Measurements from ENCODE around the gene FRMD3. TPM values are rescaled to one million over a fixed set of nuclear protein-coding genes. Genes with fewer than 3 reads are reported as not detected.
A peak's percentile ranks its signal among the peaks of the same experiment; 100 is the strongest.

Gene FRMD3
- total RNA-seq, 1 experiment from 2014 or later: 14.5 TPM

DNA sequence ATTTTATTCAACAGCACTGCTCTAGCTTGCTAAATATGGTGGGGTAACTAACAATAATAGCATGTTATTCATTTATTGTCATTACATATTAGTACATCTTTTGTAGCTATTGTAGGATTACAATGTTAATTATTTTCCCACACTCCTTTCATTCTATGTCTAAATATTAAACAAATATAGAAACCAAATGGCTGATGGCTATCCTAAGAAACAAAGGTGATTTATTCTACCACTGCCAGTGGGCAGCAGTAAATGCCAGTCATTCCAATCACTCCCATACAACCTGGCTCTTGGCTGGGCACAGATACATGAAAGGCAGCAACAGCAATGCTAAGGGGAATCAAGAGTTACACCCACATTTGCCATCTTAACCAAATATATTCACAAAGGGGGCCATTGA lies 84.1 kb downstream of the FRMD3 start:
- BruUV-seq (replicated peaks): no TSS peak
- Histone ChIP-seq H3K27me3 (ENCODE audit: control insufficient read depth, insufficient read depth, low read length) (no peaks in the 10 kb centered on the region), H3K9me3 (ENCODE audit: control insufficient read depth, insufficient read depth, low read depth, low read length) (no peaks in the 10 kb centered on the region), H3K36me3 (ENCODE audit: control insufficient read depth, insufficient read depth, low read length) (no peaks in the 10 kb centered on the region), H3K27ac (ENCODE audit: low read length) (no peak overlapping the region), H3K4me1 (ENCODE audit: control insufficient read depth, insufficient read depth, low read length) (peaks cover 27% of the 10 kb centered on the region), H3K4me3 (ENCODE audit: low read depth in 2 of 2, low read length in 2 of 2) (no peak overlapping the region)
- no peak for ATAC-seq
- ChIA-PET CTCF (no interaction called here), POLR2A (no interaction called here)
- TF ChIP-seq TCF7L2 (IDR thresholded peaks at IDR 0.05; ENCODE audit: low read depth, low read length): no peak
- TF ChIP-seq, protein P1, sequence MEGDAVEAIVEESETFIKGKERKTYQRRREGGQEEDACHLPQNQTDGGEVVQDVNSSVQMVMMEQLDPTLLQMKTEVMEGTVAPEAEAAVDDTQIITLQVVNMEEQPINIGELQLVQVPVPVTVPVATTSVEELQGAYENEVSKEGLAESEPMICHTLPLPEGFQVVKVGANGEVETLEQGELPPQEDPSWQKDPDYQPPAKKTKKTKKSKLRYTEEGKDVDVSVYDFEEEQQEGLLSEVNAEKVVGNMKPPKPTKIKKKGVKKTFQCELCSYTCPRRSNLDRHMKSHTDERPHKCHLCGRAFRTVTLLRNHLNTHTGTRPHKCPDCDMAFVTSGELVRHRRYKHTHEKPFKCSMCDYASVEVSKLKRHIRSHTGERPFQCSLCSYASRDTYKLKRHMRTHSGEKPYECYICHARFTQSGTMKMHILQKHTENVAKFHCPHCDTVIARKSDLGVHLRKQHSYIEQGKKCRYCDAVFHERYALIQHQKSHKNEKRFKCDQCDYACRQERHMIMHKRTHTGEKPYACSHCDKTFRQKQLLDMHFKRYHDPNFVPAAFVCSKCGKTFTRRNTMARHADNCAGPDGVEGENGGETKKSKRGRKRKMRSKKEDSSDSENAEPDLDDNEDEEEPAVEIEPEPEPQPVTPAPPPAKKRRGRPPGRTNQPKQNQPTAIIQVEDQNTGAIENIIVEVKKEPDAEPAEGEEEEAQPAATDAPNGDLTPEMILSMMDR (IDR thresholded peaks at IDR 0.05): no peak
- no peak for DNase-seq (ENCODE audit: low read depth, low spot score)
- in situ Hi-C loops (cut with HindIII; ENCODE audit: low pct_unique_long_range_greater_than_20kb, low sequenced_read_pairs): no loop called here
- intact Hi-C loops (cut with micrococcal nuclease; ENCODE audit: unreplicated experiment): no loop called here

DNA sequence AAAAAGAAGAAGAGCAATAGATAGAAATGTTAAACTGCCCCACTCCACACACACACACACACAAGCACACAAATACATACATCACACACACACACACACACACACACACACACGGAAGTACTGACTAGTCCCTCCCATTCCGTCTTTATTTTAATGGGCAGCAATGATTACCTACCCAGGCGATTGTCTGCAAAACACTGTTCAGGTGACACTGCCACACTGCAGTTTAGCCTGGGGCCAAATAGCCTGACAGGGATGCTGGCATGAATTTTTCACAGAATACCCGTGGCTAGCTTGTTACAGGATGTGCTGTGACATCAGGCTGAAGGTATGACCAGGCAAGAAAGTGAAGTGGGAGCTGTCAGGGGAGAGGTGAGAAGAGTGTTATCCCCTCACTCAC lies 86.9 kb downstream of the FRMD3 start:
- in situ Hi-C loops (cut with HindIII; ENCODE audit: low pct_unique_long_range_greater_than_20kb, low sequenced_read_pairs): no loop called here
- BruUV-seq (replicated peaks): no TSS peak

More for the DNA sequence above, 86.9 kb downstream of the FRMD3 start:
- Histone ChIP-seq H3K4me1 (ENCODE audit: control insufficient read depth, insufficient read depth, low read length) (peaks cover 27% of the 10 kb centered on the region), H3K27me3 (ENCODE audit: control insufficient read depth, insufficient read depth, low read length) (no peaks in the 10 kb centered on the region), H3K4me3 (ENCODE audit: low read depth in 2 of 2, low read length in 2 of 2) (no peak overlapping the region), H3K36me3 (ENCODE audit: control insufficient read depth, insufficient read depth, low read length) (no peaks in the 10 kb centered on the region), H3K9me3 (ENCODE audit: control insufficient read depth, insufficient read depth, low read depth, low read length) (no peaks in the 10 kb centered on the region), H3K27ac (ENCODE audit: low read length) (peak overlapping the region; percentile 44; the same call in 1 of the 2 replicates)
- POLR2A ChIA-PET: no interaction called here
- TF ChIP-seq, protein P2, sequence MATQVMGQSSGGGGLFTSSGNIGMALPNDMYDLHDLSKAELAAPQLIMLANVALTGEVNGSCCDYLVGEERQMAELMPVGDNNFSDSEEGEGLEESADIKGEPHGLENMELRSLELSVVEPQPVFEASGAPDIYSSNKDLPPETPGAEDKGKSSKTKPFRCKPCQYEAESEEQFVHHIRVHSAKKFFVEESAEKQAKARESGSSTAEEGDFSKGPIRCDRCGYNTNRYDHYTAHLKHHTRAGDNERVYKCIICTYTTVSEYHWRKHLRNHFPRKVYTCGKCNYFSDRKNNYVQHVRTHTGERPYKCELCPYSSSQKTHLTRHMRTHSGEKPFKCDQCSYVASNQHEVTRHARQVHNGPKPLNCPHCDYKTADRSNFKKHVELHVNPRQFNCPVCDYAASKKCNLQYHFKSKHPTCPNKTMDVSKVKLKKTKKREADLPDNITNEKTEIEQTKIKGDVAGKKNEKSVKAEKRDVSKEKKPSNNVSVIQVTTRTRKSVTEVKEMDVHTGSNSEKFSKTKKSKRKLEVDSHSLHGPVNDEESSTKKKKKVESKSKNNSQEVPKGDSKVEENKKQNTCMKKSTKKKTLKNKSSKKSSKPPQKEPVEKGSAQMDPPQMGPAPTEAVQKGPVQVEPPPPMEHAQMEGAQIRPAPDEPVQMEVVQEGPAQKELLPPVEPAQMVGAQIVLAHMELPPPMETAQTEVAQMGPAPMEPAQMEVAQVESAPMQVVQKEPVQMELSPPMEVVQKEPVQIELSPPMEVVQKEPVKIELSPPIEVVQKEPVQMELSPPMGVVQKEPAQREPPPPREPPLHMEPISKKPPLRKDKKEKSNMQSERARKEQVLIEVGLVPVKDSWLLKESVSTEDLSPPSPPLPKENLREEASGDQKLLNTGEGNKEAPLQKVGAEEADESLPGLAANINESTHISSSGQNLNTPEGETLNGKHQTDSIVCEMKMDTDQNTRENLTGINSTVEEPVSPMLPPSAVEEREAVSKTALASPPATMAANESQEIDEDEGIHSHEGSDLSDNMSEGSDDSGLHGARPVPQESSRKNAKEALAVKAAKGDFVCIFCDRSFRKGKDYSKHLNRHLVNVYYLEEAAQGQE (IDR thresholded peaks at IDR 0.05; ENCODE audit: insufficient read depth in 1 of 2, low read depth in 2 of 2, low read length in 1 of 2): no peak
- TF ChIP-seq, protein P1 (IDR thresholded peaks at IDR 0.05): no peak
- TF ChIP-seq POLR2AphosphoS5 (IDR thresholded peaks at IDR 0.05; ENCODE audit: low read depth, low read length) (no peak), TCF7L2 (IDR thresholded peaks at IDR 0.05; ENCODE audit: low read depth, low read length) (no peak), SIN3A (IDR thresholded peaks at IDR 0.05; ENCODE audit: borderline replicate concordance, insufficient read depth, low read depth, low read length) (no peak)
- DNase-seq (ENCODE audit: low read depth, low spot score) (no peak), ATAC-seq (peak; percentile 48; the same call in 1 of the 2 replicates)
- intact Hi-C loops (cut with micrococcal nuclease; ENCODE audit: unreplicated experiment): no loop called here
- CTCF ChIA-PET: no interaction called here

Data from Panc1 (cell line).